K562 (cell line): ENCODE measurements around the gene LIMD2. TPM values are rescaled to one million over a fixed set of nuclear protein-coding genes. Genes with fewer than 3 reads are reported as not detected.

Experiments
- CSDE1 ChIP-seq, 2 experiments: fragments of 450-650 bp; IDR thresholded peaks; 2 replicates each; pipeline ENCODE4 v1.6.1; 2016; ENCODE audit warnings: mild to moderate bottlenecking in 1 of 2
- DEAF1 ChIP-seq: fragments of 450-650 bp; formaldehyde crosslinking; IDR thresholded peaks from 2 replicates; pipeline ENCODE4 v1.4.0; 2020; ENCODE audit warnings: mild to moderate bottlenecking, moderate library complexity
- DMBX1 ChIP-seq: fragments of 250-450 bp; sonication (Bioruptor Pico); IDR thresholded peaks from 2 replicates; pipeline ENCODE4 v1.8.0; 2022; ENCODE audit warnings: inconsistent platforms, mild to moderate bottlenecking, moderate library complexity, borderline replicate concordance
- DNMT1 ChIP-seq: fragments of 450-650 bp; IDR thresholded peaks from 2 replicates; pipeline ENCODE4 v1.6.1; 2016; ENCODE audit warnings: antibody characterized with exemption, mild to moderate bottlenecking
- DPF2 ChIP-seq: fragments of 450-650 bp; IDR thresholded peaks from 2 replicates; pipeline ENCODE4 v1.6.1; 2016
- E2F4 ChIP-seq: sonication (generic); formaldehyde crosslinking; IDR thresholded peaks from 2 replicates; pipeline ENCODE4 v1.8.0; 2022; ENCODE audit warnings: mild to moderate bottlenecking, low read depth, missing genetic modification reagents
- ERF ChIP-seq: fragments of 450-650 bp; formaldehyde crosslinking; IDR thresholded peaks from 2 replicates; pipeline ENCODE4 v1.4.0; 2020; ENCODE audit warnings: mild to moderate bottlenecking, mixed read lengths
- FOXK1 ChIP-seq: sonication (generic); formaldehyde crosslinking; IDR thresholded peaks from 2 replicates; pipeline ENCODE4 v1.8.0; 2022; ENCODE audit warnings: missing genetic modification reagents, mild to moderate bottlenecking, borderline replicate concordance
- KAT2B ChIP-seq: IDR thresholded peaks from one replicate; pipeline ENCODE4 v1.6.1; 2012; ENCODE audit warnings: low read depth, mild to moderate bottlenecking, control low read depth, inconsistent platforms, low read length, moderate library complexity
- MED1 ChIP-seq: sonication (generic); formaldehyde crosslinking; IDR thresholded peaks from 2 replicates; pipeline ENCODE4 v1.8.1; 2023; ENCODE audit warnings: missing genetic modification reagents, borderline replicate concordance
- NFATC3 ChIP-seq: fragments of 450-650 bp; IDR thresholded peaks from 2 replicates; pipeline ENCODE4 v1.6.1; 2017; ENCODE audit warnings: mild to moderate bottlenecking
- PHB ChIP-seq: fragments of 250-450 bp; sonication (Bioruptor Pico); IDR thresholded peaks from 2 replicates; pipeline ENCODE4 v1.5.0; 2021
- POLR2AphosphoS2 ChIP-seq: IDR thresholded peaks from 2 replicates; pipeline ENCODE4 v1.6.1; 2012; ENCODE audit warnings: low read length, improper control_type of control experiment
- POLR3A ChIP-seq: IDR thresholded peaks from 2 replicates; pipeline ENCODE4 v1.6.1; 2011; ENCODE audit warnings: borderline replicate concordance, mild to moderate bottlenecking, moderate library complexity; ENCODE audit not compliant: insufficient read length, insufficient read depth; ENCODE audit errors: extremely low read depth
- POU5F1 ChIP-seq: fragments of 150-350 bp; IDR thresholded peaks from 2 replicates; pipeline ENCODE4 v1.6.1; 2014; ENCODE audit warnings: borderline replicate concordance, low read length, low read depth, mild to moderate bottlenecking; ENCODE audit not compliant: partially characterized antibody
- TCF15 ChIP-seq: fragments of 250-450 bp; sonication (Bioruptor Pico); IDR thresholded peaks from 2 replicates; pipeline ENCODE4 v1.8.0; 2022; ENCODE audit warnings: moderate library complexity, mild to moderate bottlenecking, inconsistent platforms
- TRIM24 ChIP-seq, 2 experiments: fragments of 450-650 bp; IDR thresholded peaks; 2 replicates each; pipeline ENCODE4 v1.6.1; 2016
- XRCC4 ChIP-seq: IDR thresholded peaks from one replicate; pipeline ENCODE4 v1.6.1; 2011; ENCODE audit not compliant: insufficient read depth, insufficient read length; ENCODE audit errors: extremely low read depth
- ZNF121 ChIP-seq: sonication (generic); formaldehyde crosslinking; conservative IDR thresholded peaks from 2 replicates; pipeline ENCODE4 v1.8.0; 2022; ENCODE audit warnings: missing genetic modification reagents
- ZNF239 ChIP-seq: fragments of 250-450 bp; sonication (Bioruptor Pico); IDR thresholded peaks from 2 replicates; pipeline ENCODE4 v1.4.0; 2020; ENCODE audit warnings: mild to moderate bottlenecking
- ZNF384 ChIP-seq: IDR thresholded peaks from 2 replicates; pipeline ENCODE4 v1.6.1; 2012; ENCODE audit warnings: low read depth, low read length, improper control_type of control experiment
- ZNF431 ChIP-seq: sonication (generic); formaldehyde crosslinking; IDR thresholded peaks from 2 replicates; pipeline ENCODE4 v1.8.0; 2022; ENCODE audit warnings: mild to moderate bottlenecking, missing genetic modification reagents
- ZNF592 ChIP-seq: fragments of 450-650 bp; IDR thresholded peaks from 2 replicates; pipeline ENCODE4 v1.6.1; 2017; ENCODE audit warnings: antibody characterized with exemption, mild to moderate bottlenecking
- polyA plus RNA-seq, 8 experiments: library from polyadenylated mRNA; depleted of rRNA in 4 of 8; stranded (reverse) in 5 of 8; unstranded in 3 of 8; fragments of >200 nt; fragmentation: Nextera tagmentation in 2 of 8; fragmentation: Illumina TruSeq in 1 of 8; extraction: Ambion mirVana in 2 of 8; extraction: Trizol in 1 of 8; gene quantifications; 2 replicates each; pipeline versions ENCODE4 v1.2.1 to v1.2.3, GENCODE V29; 2011 to 2014; ENCODE audit warnings: inconsistent platforms in 1 of 8, missing spikeins in 1 of 8
- total RNA-seq, 7 experiments: library from RNA; depleted of rRNA in 6 of 7; stranded (reverse); fragments of >200 nt in 6 of 7; fragmentation: Illumina TruSeq in 2 of 7; extraction: Trizol in 2 of 7; gene quantifications; 2 replicates each; pipeline versions ENCODE4 v1.2.1 to v1.2.3, GENCODE V29; 2011 to 2021; ENCODE audit warnings: low replicate concordance in 1 of 7

LIMD2 gene
- total and polyA plus RNA-seq, 9 of the 15 experiments (the other 6 are each of a cell fraction or from before 2014, with no cell fraction given) = 0.07 to 11.2 (median 2.8) TPM

DNA sequence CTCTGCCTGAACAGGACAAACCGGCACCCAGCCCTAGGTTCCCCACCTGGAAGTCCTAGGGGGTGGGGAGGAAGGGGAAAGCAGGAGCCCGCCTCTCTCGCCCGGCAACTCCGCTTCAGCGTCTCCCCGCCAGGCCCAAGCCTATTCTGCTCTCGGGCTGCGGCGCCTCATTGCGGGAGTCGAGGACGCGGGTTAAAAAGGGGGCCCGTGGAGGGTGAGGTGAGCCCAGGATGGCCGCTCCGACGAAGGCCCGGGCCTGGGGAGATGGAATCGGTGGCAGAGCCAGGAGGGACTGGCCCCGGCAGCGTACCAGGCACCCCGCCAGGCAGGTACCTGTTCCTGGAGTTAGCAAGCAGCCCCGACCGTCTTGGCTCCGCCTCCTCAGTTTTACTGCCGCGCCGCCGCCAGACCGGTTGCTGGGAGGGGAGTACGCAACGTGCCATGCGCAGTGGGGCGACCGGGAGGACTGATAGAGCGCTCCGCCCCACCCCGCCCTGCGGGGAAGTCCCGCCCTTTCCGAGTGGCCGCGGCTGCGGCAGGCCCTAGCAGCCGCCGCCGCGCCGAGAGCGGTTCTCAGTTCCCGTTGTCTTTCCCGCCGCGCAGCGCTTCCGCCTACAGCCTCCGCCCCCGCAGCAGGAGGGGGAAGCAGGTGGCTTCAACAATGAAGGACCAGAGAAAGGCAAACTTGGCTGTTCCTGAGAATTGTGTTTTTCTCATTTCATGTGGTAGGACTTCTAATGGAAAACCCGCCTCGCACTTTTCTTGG, 41.7 kb upstream of the LIMD2 start, which contains the start of gene STRADA (continued):
- TF ChIP-seq DEAF1 (CRISPR knock-in tag) (no peak), ZNF592 (peak; percentile 68; the same call in 1 of the 2 replicates), TCF15 (CRISPR knock-in tag) (no peak), ZNF384 (no peak), FOXK1 (CRISPR knock-in tag) (peak; percentile 45; the same call in 1 of the 2 replicates), DNMT1 (no peak), CSDE1 (IDR thresholded peaks at IDR 0.05) (no peak), ZNF239 (CRISPR knock-in tag) (no peak), MED1 (no peak), POU5F1 (no peak), E2F4 (CRISPR knock-in tag) (peak; percentile 90), ERF (CRISPR knock-in tag) (peak; percentile 72; the same call in 1 of the 2 replicates), DMBX1 (CRISPR knock-in tag) (no peak), XRCC4 (no peak), NFATC3 (no peak), KAT2B (no peak), TRIM24 (IDR thresholded peaks at IDR 0.05) (peak in 1 of 2 experiments; percentile 27; a peak in 1 of 4 replicates), ZNF121 (CRISPR knock-in tag) (no peak), PHB (CRISPR knock-in tag) (no peak), POLR2AphosphoS2 (no peak), ZNF431 (CRISPR knock-in tag) (no peak), DPF2 (no peak; the same call in 1 of the 2 replicates), POLR3A (no peak)
